AG09319 (cell line): Measurements from ENCODE around the gene HIVEP1.

Experiments
- DNase-seq: peaks from one replicate; pipeline ENCODE4 v3.0.0-alpha.2; 2010; ENCODE audit warnings: low read depth; ENCODE audit errors: extremely low read depth
- TF ChIP-seq, protein P1 (sequence below): IDR thresholded peaks from 2 replicates; pipeline ENCODE4 v1.5.1; 2011; ENCODE audit warnings: low read depth, mild to moderate bottlenecking, inconsistent platforms, low read length, moderate library complexity

The HIVEP1 gene

DNA sequence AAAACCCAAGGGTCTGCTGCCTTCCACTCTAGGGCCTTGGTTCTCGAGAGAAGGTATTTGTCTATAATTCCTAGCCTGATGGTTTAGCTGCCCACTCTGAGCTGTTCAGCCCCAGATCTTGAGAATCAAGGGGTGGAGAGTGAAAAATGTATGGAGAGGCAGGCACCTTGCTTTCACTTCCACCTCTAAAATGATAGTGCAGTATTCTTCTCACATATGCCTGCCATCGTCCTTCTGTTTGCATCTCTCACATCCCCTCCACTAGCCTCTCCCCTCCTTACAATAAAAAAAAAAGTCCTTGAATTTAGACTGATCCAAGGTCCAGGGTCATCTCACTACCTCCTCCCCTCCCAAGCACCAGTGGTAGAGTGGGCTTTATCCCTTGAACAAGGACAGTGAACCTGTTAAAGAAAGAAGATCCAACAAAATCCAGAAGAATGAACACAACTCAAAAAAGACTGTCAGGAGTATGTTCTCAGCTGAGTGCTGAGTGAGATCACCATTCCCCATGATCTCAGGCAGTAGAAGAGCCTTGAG lies 104.2 kb downstream of the HIVEP1 start:
- no peak for DNase-seq
- TF ChIP-seq, protein P1, sequence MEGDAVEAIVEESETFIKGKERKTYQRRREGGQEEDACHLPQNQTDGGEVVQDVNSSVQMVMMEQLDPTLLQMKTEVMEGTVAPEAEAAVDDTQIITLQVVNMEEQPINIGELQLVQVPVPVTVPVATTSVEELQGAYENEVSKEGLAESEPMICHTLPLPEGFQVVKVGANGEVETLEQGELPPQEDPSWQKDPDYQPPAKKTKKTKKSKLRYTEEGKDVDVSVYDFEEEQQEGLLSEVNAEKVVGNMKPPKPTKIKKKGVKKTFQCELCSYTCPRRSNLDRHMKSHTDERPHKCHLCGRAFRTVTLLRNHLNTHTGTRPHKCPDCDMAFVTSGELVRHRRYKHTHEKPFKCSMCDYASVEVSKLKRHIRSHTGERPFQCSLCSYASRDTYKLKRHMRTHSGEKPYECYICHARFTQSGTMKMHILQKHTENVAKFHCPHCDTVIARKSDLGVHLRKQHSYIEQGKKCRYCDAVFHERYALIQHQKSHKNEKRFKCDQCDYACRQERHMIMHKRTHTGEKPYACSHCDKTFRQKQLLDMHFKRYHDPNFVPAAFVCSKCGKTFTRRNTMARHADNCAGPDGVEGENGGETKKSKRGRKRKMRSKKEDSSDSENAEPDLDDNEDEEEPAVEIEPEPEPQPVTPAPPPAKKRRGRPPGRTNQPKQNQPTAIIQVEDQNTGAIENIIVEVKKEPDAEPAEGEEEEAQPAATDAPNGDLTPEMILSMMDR = no peak

GRCh38 chr6:12116978-12117377 lies 104.9 kb downstream of the HIVEP1 start:
- TF ChIP-seq, protein P1 = no peak
- DNase-seq = no peak

DNA sequence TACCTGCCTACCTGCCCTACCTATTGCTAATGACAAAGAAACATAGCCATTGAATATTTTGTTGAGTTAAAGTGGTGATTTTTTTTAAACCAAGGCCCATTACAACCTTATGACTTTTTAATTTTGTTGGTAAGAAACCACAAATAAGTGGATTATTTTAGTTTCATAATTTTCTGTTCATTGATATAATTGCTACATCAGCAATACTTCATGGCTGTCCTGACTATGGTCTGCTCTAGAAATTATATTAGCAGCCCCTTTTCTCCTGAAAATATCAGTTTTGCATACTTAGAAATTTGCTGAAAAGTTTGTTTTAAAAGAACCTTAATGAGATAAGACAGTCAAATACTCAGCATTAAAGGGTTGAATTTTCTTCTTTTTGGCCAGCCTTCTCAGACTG lies 106.5 kb downstream of the HIVEP1 start:
- TF ChIP-seq, protein P1 = no peak
- DNase-seq = no peak

DNA sequence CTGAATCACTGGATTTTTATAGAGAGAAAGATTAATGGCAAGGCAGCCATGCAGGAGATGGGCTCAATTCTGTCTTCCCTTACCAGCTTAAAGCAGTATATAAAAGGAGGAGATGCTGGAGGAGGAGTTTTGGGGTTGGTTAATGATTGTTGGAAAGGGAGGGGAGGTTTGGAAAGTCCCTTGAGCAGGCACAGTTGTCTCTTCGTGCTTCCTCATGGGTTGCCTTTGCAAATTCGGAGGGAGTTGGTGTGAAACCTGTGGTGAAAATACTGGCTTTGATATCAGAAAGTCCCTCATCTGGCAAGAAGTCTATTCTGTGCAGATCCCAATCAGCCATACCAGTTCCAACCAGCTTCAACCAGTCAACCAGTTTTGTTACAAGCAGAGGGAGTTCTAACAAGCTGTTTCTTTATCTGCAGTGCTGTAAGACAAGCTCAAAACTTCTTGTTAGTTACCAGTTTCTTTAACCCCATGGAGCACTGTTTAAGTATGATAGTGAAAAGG lies 107.0 kb downstream of the HIVEP1 start:
- no peak for DNase-seq

GRCh38 chr6:12125396-12125795 lies 113.3 kb downstream of the HIVEP1 start:
- no peak for DNase-seq
- TF ChIP-seq, protein P1 = no peak

More for the DNA sequence above, 107.0 kb downstream of the HIVEP1 start:
- TF ChIP-seq, protein P1 = no peak

- TF ChIP-seq, protein P1 = no peak
Observed at GRCh38 chr6:12126051-12126450, 113.9 kb downstream of the HIVEP1 start.

GRCh38 chr6:12129523-12129922 lies 117.4 kb downstream of the HIVEP1 start:
- no peak for DNase-seq
- TF ChIP-seq, protein P1 = no peak

More at GRCh38 chr6:12126051-12126450, 113.9 kb downstream of the HIVEP1 start:
- DNase-seq = no peak
